ENCODE data around the gene HSPB1. TPM values are rescaled to one million over a fixed set of nuclear protein-coding genes. Genes with fewer than 3 reads are reported as not detected.

HSPB1 gene
- total and polyA plus RNA-seq, 2 of the 13 experiments (the other 11 are each of a cell fraction or from before 2014, with no cell fraction given) = 21.0 to 38.6 TPM

GRCh38 chr7:76343931-76344321, 41.5 kb downstream of the HSPB1 start (continued):
- TF ChIP-seq HNRNPUL1 (IDR thresholded peaks at IDR 0.05; ENCODE audit: low read depth, low read length) = no peak
- TF ChIP-seq MXD4 (CRISPR knock-in tag; IDR thresholded peaks at IDR 0.05) = no peak
- TF ChIP-seq RFXAP (CRISPR knock-in tag; IDR thresholded peaks at IDR 0.05; ENCODE audit: borderline replicate concordance) = no peak
- 0 out of 2 replicates have a peak, but pooled peaks have one; percentile 45 for TF ChIP-seq RCOR2 (CRISPR knock-in tag; IDR thresholded peaks at IDR 0.05)
- TF ChIP-seq ZNF260 (CRISPR knock-in tag; IDR thresholded peaks at IDR 0.05; ENCODE audit: borderline replicate concordance, low read depth) = no peak
- TF ChIP-seq ZNF343 (CRISPR knock-in tag; IDR thresholded peaks at IDR 0.05) = no peak
- no peak for TF ChIP-seq FOXA1 (IDR thresholded peaks at IDR 0.05)
- no peak for TF ChIP-seq FOXA1 (CRISPR knock-in tag; IDR thresholded peaks at IDR 0.05)
- peak; percentile 87 for TF ChIP-seq HNF4G (IDR thresholded peaks at IDR 0.05; ENCODE audit: borderline replicate concordance, low read depth, low read length)
- no peak for TF ChIP-seq HNF4G (CRISPR knock-in tag; IDR thresholded peaks at IDR 0.05; ENCODE audit: borderline replicate concordance, low read depth)
- TF ChIP-seq ZNF547 (CRISPR knock-in tag; IDR thresholded peaks at IDR 0.05) = no peak
- TF ChIP-seq, protein P1, sequence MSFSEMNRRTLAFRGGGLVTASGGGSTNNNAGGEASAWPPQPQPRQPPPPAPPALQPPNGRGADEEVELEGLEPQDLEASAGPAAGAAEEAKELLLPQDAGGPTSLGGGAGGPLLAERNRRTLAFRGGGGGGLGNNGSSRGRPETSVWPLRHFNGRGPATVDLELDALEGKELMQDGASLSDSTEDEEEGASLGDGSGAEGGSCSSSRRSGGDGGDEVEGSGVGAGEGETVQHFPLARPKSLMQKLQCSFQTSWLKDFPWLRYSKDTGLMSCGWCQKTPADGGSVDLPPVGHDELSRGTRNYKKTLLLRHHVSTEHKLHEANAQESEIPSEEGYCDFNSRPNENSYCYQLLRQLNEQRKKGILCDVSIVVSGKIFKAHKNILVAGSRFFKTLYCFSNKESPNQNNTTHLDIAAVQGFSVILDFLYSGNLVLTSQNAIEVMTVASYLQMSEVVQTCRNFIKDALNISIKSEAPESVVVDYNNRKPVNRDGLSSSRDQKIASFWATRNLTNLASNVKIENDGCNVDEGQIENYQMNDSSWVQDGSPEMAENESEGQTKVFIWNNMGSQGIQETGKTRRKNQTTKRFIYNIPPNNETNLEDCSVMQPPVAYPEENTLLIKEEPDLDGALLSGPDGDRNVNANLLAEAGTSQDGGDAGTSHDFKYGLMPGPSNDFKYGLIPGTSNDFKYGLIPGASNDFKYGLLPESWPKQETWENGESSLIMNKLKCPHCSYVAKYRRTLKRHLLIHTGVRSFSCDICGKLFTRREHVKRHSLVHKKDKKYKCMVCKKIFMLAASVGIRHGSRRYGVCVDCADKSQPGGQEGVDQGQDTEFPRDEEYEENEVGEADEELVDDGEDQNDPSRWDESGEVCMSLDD (CRISPR knock-in tag; IDR thresholded peaks at IDR 0.05; ENCODE audit: borderline replicate concordance) = no peak
- no peak for TF ChIP-seq PAX8 (CRISPR knock-in tag; IDR thresholded peaks at IDR 0.05; ENCODE audit: borderline replicate concordance)
- TF ChIP-seq MIER3 (CRISPR knock-in tag; IDR thresholded peaks at IDR 0.05; ENCODE audit: borderline replicate concordance) = no peak
- TF ChIP-seq ZNF788 (CRISPR knock-in tag; IDR thresholded peaks at IDR 0.05; ENCODE audit: borderline replicate concordance) = no peak
- no peak for TF ChIP-seq ZNF337 (CRISPR knock-in tag; IDR thresholded peaks at IDR 0.05; ENCODE audit: borderline replicate concordance, low read depth)
- TF ChIP-seq, protein P2, sequence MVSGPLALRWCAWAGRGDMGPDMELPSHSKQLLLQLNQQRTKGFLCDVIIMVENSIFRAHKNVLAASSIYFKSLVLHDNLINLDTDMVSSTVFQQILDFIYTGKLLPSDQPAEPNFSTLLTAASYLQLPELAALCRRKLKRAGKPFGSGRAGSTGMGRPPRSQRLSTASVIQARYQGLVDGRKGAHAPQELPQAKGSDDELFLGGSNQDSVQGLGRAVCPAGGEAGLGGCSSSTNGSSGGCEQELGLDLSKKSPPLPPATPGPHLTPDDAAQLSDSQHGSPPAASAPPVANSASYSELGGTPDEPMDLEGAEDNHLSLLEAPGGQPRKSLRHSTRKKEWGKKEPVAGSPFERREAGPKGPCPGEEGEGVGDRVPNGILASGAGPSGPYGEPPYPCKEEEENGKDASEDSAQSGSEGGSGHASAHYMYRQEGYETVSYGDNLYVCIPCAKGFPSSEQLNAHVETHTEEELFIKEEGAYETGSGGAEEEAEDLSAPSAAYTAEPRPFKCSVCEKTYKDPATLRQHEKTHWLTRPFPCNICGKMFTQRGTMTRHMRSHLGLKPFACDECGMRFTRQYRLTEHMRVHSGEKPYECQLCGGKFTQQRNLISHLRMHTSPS (CRISPR knock-in tag; IDR thresholded peaks at IDR 0.05; ENCODE audit: low read depth) = no peak
- TF ChIP-seq ZMYM4 (CRISPR knock-in tag; IDR thresholded peaks at IDR 0.05) = peak; percentile 41
- TF ChIP-seq AGO1 (IDR thresholded peaks at IDR 0.05; ENCODE audit: low read depth, low read length, poor library complexity, severe bottlenecking) = no peak
- TF ChIP-seq NR2F6 (IDR thresholded peaks at IDR 0.05) = peak; percentile 24; the same call in 1 of the 2 replicates
- TF ChIP-seq NR2F6 (CRISPR knock-in tag; IDR thresholded peaks at IDR 0.05) = no peak
- TF ChIP-seq MTA1 (CRISPR knock-in tag; IDR thresholded peaks at IDR 0.05; ENCODE audit: borderline replicate concordance) = peak; percentile 40; the same call in 1 of the 2 replicates
- peak; percentile 49 for TF ChIP-seq SALL1 (CRISPR knock-in tag; IDR thresholded peaks at IDR 0.05)
- no peak for TF ChIP-seq SAFB2 (CRISPR knock-in tag; IDR thresholded peaks at IDR 0.05; ENCODE audit: borderline replicate concordance, low read depth)
- TF ChIP-seq NBN (conservative IDR thresholded peaks at IDR 0.05) = no peak
- TF ChIP-seq TAF15 (IDR thresholded peaks at IDR 0.05; ENCODE audit: low read depth, low read length, poor library complexity, severe bottlenecking) = no peak
- peak; percentile 83 for TF ChIP-seq TEAD3 (CRISPR knock-in tag; optimal IDR thresholded peaks at IDR 0.05; ENCODE audit: borderline replicate concordance)

Measured in HepG2 (cell line).